GM18508 (cell line): Measurements from ENCODE around the gene SMARCA1.

Experiments
- ATAC-seq: cut with Tn5 transposase; IDR thresholded peaks from one replicate; pipeline ENCODE4 v1.9.1; 2021; ENCODE audit warnings: moderate number of reproducible peaks; ENCODE audit not compliant: insufficient read depth, unreplicated experiment

Gene SMARCA1

DNA sequence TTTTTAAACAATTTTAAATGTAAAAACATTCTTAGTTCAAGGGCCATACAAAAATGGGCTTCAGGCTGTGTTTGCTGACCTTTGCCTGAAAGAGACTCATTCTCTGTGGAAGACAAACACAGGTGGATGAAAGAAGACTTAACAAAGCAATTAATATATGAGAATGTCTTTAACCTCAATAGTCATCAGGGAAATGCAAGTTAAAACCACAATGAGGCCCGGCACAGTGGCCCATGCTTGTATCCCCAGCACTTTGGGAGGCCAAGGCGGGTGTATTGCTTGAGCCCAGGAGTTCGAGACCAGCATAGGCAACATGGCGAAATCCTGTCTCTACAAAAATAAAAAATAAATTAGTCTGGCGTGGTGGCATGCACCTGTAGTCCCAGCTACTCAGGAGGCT, 7.1 kb upstream of the SMARCA1 start:
- ATAC-seq, result no peak

DNA sequence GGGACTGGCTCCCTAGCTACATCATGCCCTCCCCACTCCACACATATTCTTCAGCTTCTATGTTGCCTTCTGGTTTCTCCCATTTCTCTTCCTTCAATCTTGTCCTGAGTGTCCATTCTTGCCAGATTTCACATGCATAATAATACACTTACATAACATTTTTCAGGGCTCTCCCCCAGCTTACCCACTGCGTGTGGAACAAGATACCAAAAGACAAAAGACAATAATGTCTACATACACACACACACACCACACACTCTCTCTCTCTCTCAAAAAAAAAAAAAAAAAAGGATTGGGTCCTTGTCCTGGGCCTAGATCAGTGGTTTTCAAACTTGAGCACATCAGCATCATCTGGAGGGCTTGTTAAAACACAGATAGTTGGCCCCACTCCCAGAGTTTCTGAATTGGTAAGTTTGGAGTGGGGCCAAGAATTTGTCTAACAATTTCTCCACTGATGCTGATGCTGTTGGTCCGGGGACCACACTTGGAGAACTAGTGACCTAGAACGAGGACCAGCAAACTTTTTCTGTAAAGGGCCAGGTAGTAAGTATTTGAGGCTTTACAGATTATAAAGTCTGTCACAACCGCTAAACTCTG, 6.5 kb upstream of the SMARCA1 start:
- no peak for ATAC-seq

DNA sequence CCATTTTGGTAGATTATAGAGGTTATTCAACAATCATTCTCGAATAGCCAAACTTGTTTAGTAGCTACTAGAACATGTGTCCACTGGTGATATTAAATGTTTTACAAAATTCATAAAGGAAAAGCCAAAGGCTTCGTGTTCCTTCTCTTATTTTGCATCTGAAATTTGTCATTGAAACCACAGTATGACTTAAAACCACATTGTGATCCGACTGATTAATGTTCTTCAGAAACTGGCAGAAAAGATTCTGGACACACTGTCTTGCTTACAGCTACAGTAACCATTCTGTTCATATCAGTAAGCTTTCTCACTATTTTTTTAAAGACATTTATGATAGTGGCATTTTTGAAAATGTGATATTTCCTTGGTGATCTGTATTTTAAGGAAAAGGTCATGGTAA, 2.6 kb upstream of the SMARCA1 start:
- ATAC-seq, result no peak

GRCh38 chrX:129525162-129525561, 1.9 kb upstream of the SMARCA1 start:
- ATAC-seq, result no peak

DNA sequence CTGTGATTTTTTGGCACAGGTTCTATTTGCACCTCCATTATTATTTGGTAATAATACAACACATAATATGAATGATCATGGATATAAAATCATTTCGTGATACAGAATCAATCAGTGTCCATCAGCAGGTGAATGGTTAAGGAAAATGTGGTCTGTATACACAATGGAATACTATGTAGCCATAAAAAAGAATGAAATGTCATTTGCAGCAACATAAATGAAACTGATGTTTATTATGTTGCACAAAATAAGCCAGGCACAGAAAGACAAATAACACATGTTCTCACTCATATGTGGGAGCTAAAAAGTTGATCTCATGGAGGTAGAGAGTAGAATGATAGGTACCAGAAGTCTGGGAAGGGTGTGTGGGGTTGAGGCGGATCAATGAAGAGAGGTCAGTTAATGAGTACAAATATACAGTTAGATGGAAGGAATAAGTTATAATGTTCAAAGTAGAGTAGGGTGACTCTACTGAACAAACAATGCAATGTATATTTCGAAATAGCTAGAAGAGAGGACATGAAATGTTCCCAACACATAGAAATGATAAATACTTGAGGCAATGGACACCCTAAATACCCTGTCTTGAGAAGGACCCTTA, 1.1 kb upstream of the SMARCA1 start:
- ATAC-seq, result no peak

DNA sequence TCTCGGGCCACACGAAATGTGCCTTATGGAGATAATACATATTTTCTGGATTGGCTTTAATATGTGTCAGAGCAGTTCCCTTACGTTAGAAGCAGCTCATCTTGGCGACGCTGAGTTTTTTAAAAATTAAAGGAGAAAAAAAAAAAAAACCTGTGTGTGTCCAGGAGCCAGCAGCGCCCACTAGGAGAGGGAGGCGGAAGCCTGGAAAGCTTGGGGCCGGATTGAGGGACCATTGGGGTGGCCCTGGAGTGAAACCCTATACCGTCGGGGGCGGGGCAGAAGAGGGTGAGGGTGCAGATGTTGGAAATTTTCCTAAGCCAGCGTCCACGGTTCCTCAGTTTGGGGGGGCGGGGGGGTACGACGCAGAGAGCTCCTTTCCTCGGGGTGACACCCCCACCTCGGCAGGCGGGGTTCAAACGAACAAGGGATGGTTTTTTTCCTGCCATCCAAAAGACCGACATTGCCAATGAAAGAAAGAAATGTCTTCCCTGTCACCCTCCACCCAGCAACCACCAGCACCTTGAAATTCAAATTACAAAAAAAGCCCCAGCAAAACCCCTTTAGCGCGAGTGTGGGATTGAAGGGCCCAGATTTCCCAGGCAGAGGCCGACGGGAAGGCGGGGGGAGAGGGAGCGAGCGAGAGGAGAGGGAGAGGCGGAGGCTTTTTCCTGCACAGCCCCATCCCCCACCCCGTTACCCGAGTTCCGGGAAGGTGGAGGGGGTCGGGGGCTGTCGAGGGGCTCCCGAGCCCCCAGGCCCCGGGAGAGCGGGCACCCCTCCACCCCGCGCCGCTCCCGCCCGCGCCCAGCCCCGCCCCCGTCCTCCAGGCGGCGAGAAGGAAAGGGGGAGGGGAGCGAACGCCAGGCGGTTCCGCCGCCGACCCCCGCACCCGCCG, 859 bp downstream of the SMARCA1 start:
- ATAC-seq, result no peak

DNA sequence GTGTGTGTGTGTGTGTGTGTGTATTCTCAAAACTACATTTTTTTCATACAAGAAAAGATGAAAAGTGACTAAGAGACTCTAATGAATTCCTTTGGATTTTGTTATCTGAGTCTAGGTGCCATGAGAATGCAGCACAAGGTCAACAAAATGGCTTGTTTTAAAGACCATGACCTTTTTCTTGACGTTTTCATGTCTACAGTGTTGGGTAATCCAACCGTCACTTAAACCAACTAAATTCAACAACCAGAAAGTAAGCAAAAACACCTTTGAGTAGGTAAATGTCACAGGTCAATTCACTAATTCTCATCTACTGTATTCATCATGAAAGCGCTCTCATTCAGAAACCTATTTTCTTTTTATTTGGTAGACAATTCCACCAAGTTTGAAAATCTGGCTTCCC, 3.1 kb downstream of the SMARCA1 start:
- ATAC-seq, result no peak

GRCh38 chrX:129516402-129516801, 6.9 kb downstream of the SMARCA1 start:
- no peak for ATAC-seq

DNA sequence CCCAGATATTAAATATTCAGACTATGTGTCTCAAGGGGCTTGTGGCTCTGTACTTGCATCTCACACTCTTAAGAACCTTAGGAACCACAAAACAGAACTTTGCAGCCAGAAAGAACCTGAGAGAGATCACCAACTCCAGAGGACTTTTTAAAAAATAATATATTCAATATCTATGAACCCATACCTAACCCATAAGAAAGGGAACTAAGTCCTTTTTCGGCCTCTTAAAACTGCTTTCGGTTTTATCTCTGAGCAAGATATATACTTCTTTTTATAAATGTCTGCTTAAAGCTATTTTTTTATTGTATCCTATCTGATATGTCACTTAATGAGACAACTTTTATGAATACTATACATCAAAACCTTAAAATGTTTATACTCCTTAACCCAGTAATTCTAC, 10.9 kb downstream of the SMARCA1 start:
- no peak for ATAC-seq

DNA sequence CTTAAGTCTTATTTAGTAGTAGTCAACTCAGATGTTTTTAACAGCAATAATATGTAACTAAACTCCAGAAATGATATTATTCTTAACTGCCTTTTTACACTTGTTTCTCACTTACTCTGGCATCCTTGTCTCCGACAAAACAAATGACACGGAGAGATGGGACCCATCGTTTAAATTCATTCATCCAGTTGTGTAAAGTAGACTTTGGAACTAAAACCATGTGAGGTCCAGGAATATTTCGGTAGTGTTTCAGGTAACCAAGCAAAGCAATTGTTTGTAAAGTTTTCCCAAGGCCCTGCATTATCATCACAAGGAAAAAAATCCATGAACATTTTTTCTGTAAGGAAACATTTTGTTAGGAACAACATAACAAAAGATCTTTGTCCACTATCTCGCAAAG, 11.6 kb downstream of the SMARCA1 start:
- no peak for ATAC-seq

DNA sequence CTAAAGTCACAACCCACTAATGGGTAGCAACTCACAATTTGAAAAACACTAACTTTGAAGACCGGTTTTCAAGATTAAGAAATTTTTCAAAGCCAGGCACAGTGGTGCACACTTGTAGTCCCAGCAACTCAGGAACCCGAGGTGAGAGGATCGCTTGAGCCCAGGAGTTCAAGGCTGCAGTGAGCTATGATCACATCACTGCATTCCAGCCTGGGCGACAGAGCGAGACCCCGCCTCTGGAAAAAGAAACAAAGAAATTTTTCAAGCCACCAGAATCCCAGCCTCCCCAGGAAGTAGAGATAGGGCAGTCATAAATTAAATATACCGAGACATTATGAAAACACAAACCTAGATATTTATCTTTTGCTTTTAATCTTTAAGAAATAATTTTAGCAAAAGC, 13.0 kb downstream of the SMARCA1 start:
- ATAC-seq, result no peak

- no peak for ATAC-seq
These were observed 26.0 kb downstream of the SMARCA1 start for GRCh38 chrX:129497146-129497843.

DNA sequence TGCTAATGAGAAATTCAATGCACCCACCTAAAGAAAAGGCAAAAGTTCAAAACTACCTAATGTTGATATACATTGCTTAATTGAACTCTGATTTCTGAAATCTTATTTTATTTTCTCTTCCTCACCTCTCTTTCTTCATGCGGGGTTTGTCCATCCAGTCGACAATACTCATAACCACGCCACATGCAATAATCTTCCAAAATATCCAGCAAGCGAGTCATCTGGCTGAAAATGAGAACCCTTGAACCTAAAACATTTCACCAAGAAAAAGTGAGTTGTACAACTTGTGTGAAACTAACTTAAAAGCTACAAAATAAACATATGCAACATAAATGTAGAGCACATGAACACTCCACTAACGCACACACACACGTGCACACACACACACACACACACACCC, 26.7 kb downstream of the SMARCA1 start:
- no peak for ATAC-seq

DNA sequence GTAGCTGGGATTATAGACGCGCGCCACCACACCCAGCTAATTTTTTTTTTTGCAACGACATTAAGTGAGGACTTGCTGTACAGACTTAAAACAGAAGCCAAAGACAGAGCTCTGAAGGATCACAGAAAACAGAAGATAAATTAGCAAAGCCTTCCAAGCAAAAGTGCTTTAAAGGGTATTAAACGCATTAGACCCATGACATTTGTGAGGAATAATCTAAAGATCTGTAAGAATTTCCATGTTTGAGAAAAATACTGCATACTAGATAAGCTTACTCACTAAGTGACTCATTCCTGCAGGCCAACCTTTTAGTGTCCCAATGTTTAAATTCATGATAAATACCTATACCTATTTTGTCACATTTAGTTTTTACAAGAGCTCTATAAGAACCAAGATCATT, 27.4 kb downstream of the SMARCA1 start:
- ATAC-seq, result no peak

DNA sequence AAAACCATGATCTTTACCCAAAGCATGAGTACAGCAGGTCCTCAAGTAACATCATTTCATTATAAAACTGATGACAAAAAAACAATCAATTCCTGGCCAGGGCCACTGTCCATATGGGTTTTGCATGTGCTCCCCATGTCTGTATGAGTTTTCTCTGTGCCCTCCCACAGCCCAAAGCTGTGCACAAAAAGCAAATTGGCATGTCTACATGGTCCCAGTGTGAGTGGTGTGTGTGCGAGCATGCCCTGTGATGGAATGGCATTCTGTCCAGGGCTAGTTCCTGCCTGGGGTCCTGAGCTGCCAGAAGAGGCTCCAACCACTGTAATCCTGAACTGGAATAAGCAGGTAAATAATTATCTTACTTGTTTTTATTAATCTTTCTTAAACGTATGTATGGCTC, 28.4 kb downstream of the SMARCA1 start:
- ATAC-seq, result no peak

DNA sequence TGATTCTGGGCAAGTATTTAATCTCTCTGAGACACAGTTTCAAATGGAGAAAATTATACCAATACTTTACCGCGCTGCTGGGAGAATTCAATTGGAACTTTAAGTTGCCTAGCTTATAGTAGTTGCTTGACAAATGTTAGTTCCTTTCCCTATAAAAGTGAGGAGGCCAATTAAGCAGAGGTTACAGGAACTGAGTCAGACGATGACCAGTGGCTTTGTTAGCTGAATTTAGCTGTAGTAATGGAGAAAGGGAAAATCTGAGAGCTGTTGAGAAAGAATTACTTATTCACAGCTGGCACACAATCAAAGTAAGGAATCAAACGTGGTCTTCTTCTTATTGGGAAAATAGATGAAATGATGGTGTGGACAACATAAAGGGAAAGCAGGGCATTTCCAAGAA, 29.6 kb downstream of the SMARCA1 start:
- no peak for ATAC-seq

DNA sequence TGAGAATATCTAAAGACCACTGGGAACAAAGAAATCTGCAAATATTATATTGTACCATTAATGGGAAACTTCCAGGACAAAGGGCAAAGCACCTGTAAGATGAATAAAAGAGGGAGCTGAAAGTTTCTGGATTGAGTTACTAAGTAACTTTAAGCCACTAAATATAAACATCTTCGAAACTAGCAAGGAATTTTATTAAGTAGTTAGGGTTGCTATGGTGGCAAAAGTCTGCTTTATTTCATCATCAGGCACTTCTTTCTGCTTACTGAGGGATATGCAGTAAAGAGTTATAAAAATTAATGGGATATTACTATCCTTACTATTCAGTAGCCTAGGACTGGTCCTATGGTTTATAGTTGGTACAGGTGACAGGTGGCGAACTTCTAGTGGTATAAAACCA, 33.0 kb downstream of the SMARCA1 start:
- ATAC-seq, result no peak

DNA sequence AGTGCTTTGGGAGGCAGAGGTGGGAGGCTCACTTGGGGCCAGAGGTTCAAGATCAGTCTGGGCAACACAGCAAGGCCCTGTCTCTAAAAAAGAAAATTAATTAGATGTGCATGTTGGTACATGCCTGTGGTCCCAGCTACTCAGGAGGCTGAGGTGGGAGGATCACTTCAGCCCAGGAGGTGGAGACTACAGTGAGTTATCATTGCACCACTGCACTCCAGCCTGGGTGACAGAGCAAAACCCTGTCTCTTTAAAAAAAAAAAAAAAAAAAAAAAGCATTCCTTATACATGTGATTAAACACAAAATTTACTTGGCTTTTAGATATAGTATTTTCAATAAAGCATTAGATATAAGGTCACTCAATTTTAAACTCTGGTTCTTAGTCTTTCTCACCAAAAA, 34.9 kb downstream of the SMARCA1 start:
- ATAC-seq, result no peak

GRCh38 chrX:129480889-129481288, 42.4 kb downstream of the SMARCA1 start:
- ATAC-seq, result no peak

DNA sequence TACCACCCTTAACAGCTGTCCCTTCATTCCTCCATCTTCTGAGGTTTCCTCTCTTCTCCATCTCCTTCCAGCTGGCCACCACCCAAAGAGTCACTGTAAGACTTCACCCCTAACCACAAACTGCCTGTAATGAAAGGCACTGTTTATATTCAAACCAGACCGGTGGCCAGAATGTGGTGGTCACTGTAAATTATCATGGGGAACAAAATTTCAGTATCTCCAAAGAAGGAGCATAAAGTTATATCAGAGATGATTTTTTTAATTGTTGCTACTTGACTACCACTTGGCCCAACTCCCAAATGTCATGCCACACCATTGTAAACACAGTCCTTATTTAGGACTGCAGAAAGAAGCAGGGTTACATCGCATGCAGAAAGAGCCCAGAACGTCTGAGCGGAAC, 44.8 kb downstream of the SMARCA1 start:
- no peak for ATAC-seq

- ATAC-seq, result no peak
These were observed 51.2 kb downstream of the SMARCA1 start for GRCh38 chrX:129472116-129472515.
